ENCODE results near the gene SLC17A5.

DNA sequence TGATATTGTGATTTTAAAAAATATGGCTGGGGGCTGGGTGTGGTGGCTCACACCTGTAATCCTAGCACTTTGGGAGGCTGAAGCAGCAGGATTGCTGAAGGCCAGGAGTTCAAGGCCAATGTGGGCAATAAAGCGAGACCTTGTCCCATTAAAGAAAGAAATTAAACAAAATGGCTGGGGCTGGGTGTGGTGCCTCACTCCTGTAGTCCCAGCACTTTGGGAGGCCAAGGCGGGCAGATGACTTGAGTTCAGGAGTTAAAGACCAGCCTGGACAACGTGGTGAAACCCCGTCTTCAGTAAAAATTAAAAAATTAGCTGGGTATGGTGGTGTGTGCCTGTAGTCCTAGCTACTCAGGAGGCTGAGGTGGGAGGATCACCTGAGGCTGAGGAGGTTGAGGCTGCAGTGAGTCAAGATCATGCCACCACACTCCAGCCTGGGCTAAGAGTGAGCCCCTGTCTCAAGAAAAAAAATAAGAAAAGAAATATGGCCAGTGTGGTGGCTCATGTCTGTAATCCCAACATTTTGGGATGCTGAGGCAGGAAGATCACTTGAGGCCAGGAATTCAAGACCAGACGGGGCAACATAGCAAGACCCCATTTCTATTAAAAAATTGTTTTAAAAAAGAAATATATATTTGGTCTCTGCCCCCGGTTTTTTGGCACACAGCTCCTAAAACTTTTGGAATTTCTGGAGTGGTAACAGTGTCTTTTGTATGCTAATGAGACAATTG lies 39.8 kb downstream of the SLC17A5 start:
- TF ChIP-seq, protein P1, sequence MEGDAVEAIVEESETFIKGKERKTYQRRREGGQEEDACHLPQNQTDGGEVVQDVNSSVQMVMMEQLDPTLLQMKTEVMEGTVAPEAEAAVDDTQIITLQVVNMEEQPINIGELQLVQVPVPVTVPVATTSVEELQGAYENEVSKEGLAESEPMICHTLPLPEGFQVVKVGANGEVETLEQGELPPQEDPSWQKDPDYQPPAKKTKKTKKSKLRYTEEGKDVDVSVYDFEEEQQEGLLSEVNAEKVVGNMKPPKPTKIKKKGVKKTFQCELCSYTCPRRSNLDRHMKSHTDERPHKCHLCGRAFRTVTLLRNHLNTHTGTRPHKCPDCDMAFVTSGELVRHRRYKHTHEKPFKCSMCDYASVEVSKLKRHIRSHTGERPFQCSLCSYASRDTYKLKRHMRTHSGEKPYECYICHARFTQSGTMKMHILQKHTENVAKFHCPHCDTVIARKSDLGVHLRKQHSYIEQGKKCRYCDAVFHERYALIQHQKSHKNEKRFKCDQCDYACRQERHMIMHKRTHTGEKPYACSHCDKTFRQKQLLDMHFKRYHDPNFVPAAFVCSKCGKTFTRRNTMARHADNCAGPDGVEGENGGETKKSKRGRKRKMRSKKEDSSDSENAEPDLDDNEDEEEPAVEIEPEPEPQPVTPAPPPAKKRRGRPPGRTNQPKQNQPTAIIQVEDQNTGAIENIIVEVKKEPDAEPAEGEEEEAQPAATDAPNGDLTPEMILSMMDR (IDR thresholded peaks at IDR 0.05): no peak
- no peak for TF ChIP-seq POLR2A (IDR thresholded peaks at IDR 0.05)
